ENCODE measurements around the gene HHATL.

Gene HHATL

GRCh38 chr3:42702066-42702951 lies at the start of gene HHATL:
Gene HHATL (minus strand): TSS chr3:42702798. CDS start chr3:42700826, 1,972 bp downstream.
- DNase-seq: no peak

DNA sequence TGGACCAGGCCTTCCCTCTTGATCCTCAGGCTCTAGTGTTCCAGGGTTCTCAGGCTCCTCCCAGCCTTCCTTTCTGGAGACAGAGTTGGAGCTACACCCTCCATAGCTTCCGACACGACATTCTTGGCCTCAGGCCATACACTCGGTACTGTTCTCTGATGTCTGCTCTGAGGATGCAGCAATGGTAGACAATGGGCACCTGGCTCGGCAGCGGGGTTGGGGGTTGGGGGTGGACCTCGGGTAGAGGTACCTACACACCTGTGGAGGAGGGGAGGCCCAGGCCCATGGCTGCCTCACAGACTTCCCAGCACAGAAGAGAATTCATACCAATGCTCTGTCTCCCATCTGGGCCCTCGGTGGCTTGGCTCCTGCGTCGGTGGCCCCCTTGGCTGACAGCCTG lies 49.0 kb upstream of the HHATL start:
- no peak for DNase-seq

- no peak for DNase-seq
Measured at GRCh38 chr3:42750834-42751233, 48.2 kb upstream of the HHATL start.

- DNase-seq: no peak
Measured at GRCh38 chr3:42749753-42750231, 47.2 kb upstream of the HHATL start.

- DNase-seq: no peak
Measured at GRCh38 chr3:42749025-42749752, 46.6 kb upstream of the HHATL start.

GRCh38 chr3:42747581-42747980 lies 45.0 kb upstream of the HHATL start:
- peak in 2 of 4 experiments; percentile 26 to 30 for DNase-seq

- DNase-seq: no peak
Measured at GRCh38 chr3:42746455-42747450, 44.2 kb upstream of the HHATL start.

GRCh38 chr3:42745776-42746454 lies 43.3 kb upstream of the HHATL start:
- DNase-seq: no peak

DNA sequence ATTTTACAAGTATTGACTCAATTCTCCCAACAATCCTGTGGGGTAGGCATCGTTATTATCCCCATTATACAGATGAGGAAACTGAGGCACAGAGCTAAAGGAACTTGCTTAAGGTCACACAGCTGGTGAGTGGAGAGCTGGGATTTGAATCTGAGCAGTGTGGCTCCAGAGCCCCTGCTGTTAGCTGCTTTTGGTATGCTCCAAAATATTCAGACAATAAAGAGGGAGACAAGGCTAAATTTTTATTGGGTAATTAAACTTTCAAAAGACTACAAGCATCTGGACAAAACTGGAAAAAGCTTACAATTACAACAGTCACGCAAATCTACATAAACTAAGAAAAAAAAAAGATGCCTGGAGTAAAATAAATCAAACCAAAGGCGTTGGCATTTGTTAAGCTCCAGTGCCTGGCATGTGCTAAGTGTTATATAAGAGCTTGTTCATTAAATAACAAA lies 42.7 kb upstream of the HHATL start:
- no peak for DNase-seq

DNA sequence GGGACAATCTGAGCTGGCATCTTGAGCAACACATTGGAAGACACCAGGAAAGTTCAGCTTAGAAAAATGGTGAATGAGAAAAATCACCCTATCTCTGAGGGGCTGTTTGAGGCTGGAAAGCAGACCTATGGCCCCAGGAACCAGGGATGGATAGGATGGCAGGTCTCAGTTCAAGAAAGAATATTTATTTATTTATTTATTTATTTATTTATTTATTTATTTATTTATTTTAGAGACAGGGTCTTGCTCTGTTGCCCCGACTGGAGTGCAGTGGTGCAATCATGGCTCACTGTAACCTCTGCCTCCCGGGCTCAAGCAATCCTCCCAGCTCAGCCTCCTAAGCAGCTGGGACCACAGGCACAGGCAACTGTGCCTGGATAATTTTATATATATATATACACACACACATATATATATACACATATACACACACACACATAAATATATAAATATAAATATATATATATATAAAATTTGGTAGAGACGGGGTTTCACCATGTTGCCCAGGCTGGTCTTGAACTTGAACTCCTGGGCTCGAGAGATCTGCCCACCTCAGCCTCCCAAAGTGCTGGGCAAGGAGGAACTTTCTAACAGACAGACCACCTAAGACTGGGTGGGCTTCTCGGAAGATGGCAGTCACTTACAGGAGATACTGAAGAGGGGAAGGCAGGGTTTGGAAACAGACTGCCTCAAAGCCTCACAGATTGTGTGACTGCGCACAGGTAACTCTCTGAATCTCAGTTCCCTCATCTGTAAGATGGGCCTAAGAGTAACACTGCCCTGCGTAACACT lies 40.8 kb upstream of the HHATL start:
- DNase-seq: no peak

DNA sequence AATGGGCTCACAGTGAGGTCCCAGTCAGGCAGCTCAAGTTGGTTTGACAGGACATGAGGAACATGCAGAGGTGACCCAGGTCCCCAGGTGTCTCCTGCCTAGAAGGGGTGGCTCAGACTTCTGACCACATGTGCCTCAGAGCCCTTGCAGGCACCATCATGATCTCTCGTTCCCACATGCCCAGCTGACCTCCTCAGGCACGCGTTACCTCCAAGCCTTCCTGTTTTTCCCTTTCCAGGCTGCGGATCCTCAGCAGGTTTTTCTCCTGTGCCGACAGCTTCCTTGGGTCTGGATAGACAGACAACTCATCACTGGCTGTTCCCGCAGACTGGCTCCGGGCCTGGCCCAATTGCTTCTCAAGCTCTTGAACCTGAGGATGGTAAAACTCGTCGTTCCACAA lies 40.1 kb upstream of the HHATL start:
- DNase-seq: no peak

GRCh38 chr3:42742259-42742658 lies 39.7 kb upstream of the HHATL start:
- DNase-seq: no peak

DNA sequence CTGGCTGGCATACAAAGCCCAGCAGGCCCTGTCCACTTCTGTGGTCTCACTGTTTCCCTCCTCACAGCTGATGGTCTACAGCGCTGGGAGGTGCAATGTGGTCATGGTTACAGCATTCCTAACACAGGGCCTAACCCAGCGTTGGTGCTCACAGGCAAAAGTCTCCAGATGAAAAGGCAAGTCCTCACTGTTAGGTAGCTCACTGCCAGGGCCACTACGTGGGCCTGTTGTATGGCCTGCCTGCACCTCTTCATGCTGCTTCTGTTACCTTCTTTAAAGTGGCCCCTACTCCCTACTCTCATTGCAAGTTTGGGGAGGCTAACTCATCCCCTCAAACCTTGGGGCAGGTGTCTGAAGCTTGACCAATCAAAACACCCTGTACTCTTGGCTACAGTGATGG lies 39.2 kb upstream of the HHATL start:
- no peak for DNase-seq

- DNase-seq: no peak
Measured at GRCh38 chr3:42739401-42740158, 37.0 kb upstream of the HHATL start.

- no peak for DNase-seq
Measured at GRCh38 chr3:42736531-42736930, 33.9 kb upstream of the HHATL start.

- no peak for DNase-seq
Measured at GRCh38 chr3:42736081-42736480, 33.5 kb upstream of the HHATL start.

GRCh38 chr3:42735615-42736014 lies 33.0 kb upstream of the HHATL start:
- no peak for DNase-seq

- no peak for DNase-seq
Measured at GRCh38 chr3:42735019-42735418, 32.4 kb upstream of the HHATL start.

DNA sequence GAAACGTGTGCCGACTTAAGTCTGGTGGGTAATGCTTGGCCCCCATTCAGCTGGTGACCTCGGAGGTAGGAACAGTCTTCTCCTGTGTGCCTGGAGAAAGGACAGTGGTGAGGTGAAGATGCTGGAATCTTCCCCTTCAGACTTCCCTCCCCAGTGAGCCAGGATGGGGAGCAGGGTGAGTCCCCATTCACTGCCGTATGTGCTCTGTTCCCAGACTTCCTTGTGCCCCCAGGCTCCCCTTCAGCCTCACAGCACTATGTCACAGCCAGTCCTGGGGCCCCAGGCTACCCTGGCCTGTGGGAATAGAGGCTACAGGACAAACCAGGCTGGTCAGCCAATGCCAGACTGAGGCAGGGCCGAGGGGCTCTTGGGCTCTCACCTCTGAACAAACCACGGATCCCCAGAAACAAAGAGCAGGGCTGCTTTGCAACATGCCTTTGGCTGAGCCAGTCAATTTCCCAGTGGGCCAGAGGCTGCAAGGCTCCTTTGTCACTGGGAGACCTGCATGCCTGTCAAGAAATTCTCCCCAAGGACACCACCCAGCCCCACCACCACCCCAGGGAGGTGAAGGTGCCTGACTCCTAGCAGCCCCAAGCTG lies 31.8 kb upstream of the HHATL start:
- no peak for DNase-seq

Measured in activated naive CD4-positive, alpha-beta T cell (primary cell).